Nephron progenitor cell (in vitro differentiated cells): ENCODE results near the gene ALKBH7.

Experiments used
- DNase-seq: peaks from one replicate; pipeline ENCODE4 v3.0.0; 2021
- H3K27ac Mint-ChIP-seq: 2 replicates; pipeline ENCODE4 v1.8.0; 2021; ENCODE audit warnings: mild to moderate bottlenecking, moderate library complexity, mixed read lengths
- H3K27me3 Mint-ChIP-seq: 2 replicates; pipeline ENCODE4 v1.8.0; 2021; ENCODE audit warnings: mild to moderate bottlenecking, low read depth, mixed read lengths; ENCODE audit not compliant: poor library complexity
- H3K36me3 Mint-ChIP-seq: 2 replicates; pipeline ENCODE4 v1.8.0; 2021; ENCODE audit warnings: low read depth, mixed read lengths
- H3K4me1 Mint-ChIP-seq: 2 replicates; pipeline ENCODE4 v1.8.0; 2021; ENCODE audit warnings: mixed read lengths
- H3K4me3 Mint-ChIP-seq: 2 replicates; pipeline ENCODE4 v1.8.0; 2021; ENCODE audit warnings: mild to moderate bottlenecking, moderate library complexity, mixed read lengths
- H3K9me3 Mint-ChIP-seq: 2 replicates; pipeline ENCODE4 v1.8.0; 2021; ENCODE audit warnings: mild to moderate bottlenecking, moderate library complexity, mixed read lengths
- CTCF ChIP-seq: fragments of 200-600 bp; sonication (generic); IDR thresholded peaks from 2 replicates; pipeline ENCODE4 v1.5.0; 2021; ENCODE audit warnings: antibody characterized with exemption

The ALKBH7 gene

GRCh38 chr19:6375411-6376010 is 2.9 kb downstream of the ALKBH7 start, which contains the start of gene PSPN:
Gene PSPN, minus strand, starts transcription at chr19:6375933. Its CDS starts 84 bp downstream, at chr19:6375849.
- no peak for DNase-seq
- peaks cover 7% of the 10 kb centered on the region for H3K9me3 Mint-ChIP-seq
- peak within 1 kb of the TSS; percentile 56 for H3K4me3 Mint-ChIP-seq
- peaks cover 44% of the 10 kb centered on the region for H3K4me1 Mint-ChIP-seq
- no peak for TF ChIP-seq CTCF
- H3K27me3 Mint-ChIP-seq = no peaks in the 10 kb centered on the region
- peaks cover 24% of the 10 kb centered on the region for H3K36me3 Mint-ChIP-seq
- H3K27ac Mint-ChIP-seq = peak within 1 kb of the TSS; percentile 96

GRCh38 chr19:6376512-6377190 is 4.1 kb downstream of the ALKBH7 start:
- Mint-ChIP-seq H3K4me1 (peaks cover 39% of the 10 kb centered on the region), H3K36me3 (peaks cover 36% of the 10 kb centered on the region), H3K4me3 (peak overlapping the region; percentile 56), H3K9me3 (peaks cover 11% of the 10 kb centered on the region), H3K27ac (peak overlapping the region; percentile 96), H3K27me3 (no peaks in the 10 kb centered on the region)
- TF ChIP-seq CTCF = no peak
- DNase-seq = no peak

GRCh38 chr19:6378041-6378440 is 5.4 kb downstream of the ALKBH7 start:
- peak; percentile 21 for DNase-seq
- Mint-ChIP-seq H3K4me1 (peaks cover 33% of the 10 kb centered on the region), H3K27ac (peak overlapping the region; percentile 71), H3K27me3 (no peaks in the 10 kb centered on the region), H3K9me3 (peaks cover 11% of the 10 kb centered on the region), H3K4me3 (no peak overlapping the region), H3K36me3 (peaks cover 47% of the 10 kb centered on the region)
- TF ChIP-seq CTCF = no peak

GRCh38 chr19:6378486-6378885 is 5.9 kb downstream of the ALKBH7 start:
- Mint-ChIP-seq H3K4me1 (peaks cover 33% of the 10 kb centered on the region), H3K4me3 (no peak overlapping the region), H3K36me3 (peaks cover 52% of the 10 kb centered on the region), H3K27me3 (no peaks in the 10 kb centered on the region), H3K27ac (peak overlapping the region; percentile 71), H3K9me3 (peaks cover 11% of the 10 kb centered on the region)
- DNase-seq = no peak
- TF ChIP-seq CTCF = no peak

GRCh38 chr19:6379744-6380143 is 7.2 kb downstream of the ALKBH7 start:
- Mint-ChIP-seq H3K4me3 (no peak overlapping the region), H3K4me1 (peaks cover 22% of the 10 kb centered on the region), H3K27ac (peak overlapping the region; percentile 92), H3K9me3 (peaks cover 11% of the 10 kb centered on the region), H3K36me3 (peaks cover 56% of the 10 kb centered on the region), H3K27me3 (no peaks in the 10 kb centered on the region)
- no peak for TF ChIP-seq CTCF
- no peak for DNase-seq
